Measurements from ENCODE around the gene RAD9A.
A peak's percentile ranks its signal among the peaks of the same experiment; 100 is the strongest.

RAD9A gene

DNA sequence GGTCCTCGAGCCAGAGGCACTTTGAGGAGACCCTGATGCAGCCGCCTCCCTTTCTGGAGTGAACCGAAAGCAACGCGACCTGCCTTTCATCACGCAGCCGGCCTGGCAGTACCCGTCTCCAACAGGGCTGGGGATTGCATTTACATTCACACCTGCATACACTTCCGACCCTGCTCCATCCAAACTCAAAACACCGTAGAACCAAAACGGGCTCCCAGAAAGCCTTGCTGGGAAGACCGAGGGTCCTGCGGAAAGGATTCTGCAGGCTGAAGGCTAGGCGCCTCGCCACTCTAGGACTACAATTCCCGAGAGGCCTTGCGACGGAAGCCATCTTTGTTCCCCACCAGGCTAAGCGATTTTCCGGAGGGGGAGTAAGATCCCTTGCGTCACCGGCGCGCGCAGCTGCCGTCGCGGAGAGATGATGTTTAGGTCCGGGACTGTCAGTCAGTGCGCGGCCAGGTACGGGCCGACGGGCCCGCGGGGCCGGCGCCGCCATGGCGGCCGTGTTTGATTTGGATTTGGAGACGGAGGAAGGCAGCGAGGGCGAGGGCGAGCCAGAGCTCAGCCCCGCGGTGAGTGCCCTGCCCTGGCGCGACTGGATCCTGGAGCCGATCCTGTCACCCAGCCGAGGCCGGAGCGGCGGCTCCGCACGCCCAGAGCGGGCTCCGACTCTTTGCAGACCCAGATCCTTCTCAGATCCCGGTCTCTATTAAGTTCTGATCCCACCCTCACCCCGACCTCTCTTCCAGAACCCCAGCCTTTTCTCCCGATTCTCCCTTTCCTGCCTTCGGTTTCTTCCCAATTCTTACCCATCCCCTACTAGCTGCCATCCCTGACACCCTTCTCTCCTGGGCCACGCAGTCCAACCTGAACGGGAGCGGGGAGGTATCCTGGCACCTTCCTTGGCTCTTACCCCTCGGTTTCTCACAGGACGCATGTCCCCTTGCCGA, 36.5 kb downstream of the RAD9A start, which contains the start of gene RPS6KB2:
TSS of gene RPS6KB2 (plus strand) at position 443 of the 950 bp plus-strand sequence. CDS start at position 495, 52 bp downstream.
- TF ChIP-seq CTCF (IDR thresholded peaks at IDR 0.05; ENCODE audit: insufficient read depth, missing control alignments): no peak
- no peak for FAIRE-seq
- DNase-seq (ENCODE audit: insufficient read length, low spot score): peak; percentile 100

GRCh38 chr11:67429038-67429668, 37.4 kb downstream of the RAD9A start:
- no peak for FAIRE-seq
- no peak for TF ChIP-seq CTCF (IDR thresholded peaks at IDR 0.05; ENCODE audit: insufficient read depth, missing control alignments)
- DNase-seq (ENCODE audit: insufficient read length, low spot score): no peak

DNA sequence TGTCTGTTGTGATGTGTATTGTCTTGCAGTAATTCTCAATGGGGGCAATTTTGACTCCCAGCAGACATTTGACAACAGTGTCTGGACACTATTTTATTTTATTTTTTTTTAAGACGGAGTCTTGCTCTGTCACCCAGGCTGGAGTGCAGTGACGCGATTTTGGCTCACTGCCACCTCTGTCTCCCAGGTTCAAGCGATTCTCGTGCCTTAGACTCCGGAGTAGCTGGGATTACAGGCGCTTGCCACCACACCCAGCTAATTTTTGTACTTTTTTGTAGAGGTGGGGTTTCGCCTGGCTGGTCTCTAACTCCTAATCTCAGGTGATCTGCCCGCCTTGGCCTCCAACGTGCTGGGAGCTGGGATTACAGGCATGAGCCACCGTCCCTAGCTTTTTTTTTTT, 37.9 kb downstream of the RAD9A start:
- FAIRE-seq (no peak), DNase-seq (ENCODE audit: insufficient read length, low spot score) (no peak)
- no peak for TF ChIP-seq CTCF (IDR thresholded peaks at IDR 0.05; ENCODE audit: insufficient read depth, missing control alignments)

DNA sequence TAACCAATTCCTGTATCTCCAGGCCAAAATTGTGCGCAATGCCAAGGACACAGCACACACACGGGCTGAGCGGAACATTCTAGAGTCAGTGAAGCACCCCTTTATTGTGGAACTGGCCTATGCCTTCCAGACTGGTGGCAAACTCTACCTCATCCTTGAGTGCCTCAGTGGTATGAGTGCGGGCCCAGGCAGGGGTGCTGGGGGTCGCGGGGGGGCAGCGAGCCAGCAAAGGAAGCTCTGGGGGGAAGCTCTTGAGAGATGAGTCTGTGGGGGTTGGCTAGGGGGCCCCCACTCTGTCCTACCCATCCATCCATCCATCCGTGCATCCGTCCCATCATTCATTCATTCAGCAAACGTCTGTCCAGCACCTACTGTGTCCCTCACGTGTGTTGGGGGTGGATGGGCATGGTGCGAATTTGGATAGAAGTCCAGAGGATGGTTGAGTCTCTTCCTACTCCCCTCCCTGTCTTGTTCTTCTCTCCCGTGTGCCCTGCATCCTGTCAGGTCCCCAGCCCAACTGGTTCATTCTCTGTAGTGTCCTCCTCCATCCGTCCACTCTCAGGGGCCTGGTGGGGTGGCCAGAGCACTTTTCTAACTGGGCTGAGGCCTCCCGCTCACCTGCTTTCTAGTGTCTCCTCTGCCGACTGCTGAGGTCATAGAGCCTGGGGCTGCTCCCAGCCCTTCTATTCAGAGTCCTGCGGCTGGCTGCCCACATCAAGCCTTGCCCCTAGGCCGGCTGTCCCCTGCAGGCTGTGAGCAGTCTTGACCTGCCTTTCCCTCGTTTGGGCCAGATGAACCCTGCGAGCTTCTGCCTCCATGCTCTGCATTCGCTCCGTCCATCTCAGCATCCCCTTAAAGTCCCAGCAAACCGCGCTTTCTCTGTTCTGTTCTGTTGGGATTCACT, 39.8 kb downstream of the RAD9A start:
- FAIRE-seq: no peak
- no peak for TF ChIP-seq CTCF (IDR thresholded peaks at IDR 0.05; ENCODE audit: insufficient read depth, missing control alignments)

DNA sequence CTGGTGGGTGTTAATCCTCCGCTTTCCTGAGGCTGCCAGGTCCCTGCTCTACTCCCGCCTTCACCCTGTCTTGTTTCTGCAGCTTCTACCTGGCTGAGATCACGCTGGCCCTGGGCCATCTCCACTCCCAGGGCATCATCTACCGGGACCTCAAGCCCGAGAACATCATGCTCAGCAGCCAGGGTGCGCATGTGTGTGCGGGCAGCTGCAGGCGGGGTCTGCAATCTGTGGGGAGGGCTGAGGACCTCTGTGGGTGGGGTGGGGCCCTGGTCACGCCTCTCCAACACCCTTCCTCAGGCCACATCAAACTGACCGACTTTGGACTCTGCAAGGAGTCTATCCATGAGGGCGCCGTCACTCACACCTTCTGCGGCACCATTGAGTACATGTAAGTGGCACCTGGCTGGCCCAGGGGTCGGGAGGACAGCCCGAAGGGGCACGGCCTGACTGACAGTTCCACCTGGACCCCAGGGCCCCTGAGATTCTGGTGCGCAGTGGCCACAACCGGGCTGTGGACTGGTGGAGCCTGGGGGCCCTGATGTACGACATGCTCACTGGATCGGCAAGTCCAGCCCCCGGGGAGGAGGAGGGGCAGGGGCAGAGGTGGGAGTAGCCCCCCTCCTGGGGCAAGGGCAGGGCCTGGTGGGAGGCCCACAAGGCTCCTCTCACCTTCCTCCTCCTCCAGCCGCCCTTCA, 41.0 kb downstream of the RAD9A start:
- FAIRE-seq (no peak), DNase-seq (ENCODE audit: insufficient read length, low spot score) (no peak)
- TF ChIP-seq CTCF (IDR thresholded peaks at IDR 0.05; ENCODE audit: insufficient read depth, missing control alignments): no peak

More for the DNA sequence above, 39.8 kb downstream of the RAD9A start:
- DNase-seq (ENCODE audit: insufficient read length, low spot score): no peak
